DMS153 (cell line): ENCODE data around the gene ABCA5.
"Not testable (repeated sequence)": the region's sequence is repeated elsewhere in the genome, so short reads cannot be mapped to it uniquely, and the experiment has no call there.

Source experiments
- DNase-seq: peaks from one replicate; lab custom pipeline; 2025; lab: John Stamatoyannopoulos, UW

Gene ABCA5

GRCh38 chr17:69331756-69332155, 4.8 kb upstream of the ABCA5 start:
- no peak for DNase-seq

DNA sequence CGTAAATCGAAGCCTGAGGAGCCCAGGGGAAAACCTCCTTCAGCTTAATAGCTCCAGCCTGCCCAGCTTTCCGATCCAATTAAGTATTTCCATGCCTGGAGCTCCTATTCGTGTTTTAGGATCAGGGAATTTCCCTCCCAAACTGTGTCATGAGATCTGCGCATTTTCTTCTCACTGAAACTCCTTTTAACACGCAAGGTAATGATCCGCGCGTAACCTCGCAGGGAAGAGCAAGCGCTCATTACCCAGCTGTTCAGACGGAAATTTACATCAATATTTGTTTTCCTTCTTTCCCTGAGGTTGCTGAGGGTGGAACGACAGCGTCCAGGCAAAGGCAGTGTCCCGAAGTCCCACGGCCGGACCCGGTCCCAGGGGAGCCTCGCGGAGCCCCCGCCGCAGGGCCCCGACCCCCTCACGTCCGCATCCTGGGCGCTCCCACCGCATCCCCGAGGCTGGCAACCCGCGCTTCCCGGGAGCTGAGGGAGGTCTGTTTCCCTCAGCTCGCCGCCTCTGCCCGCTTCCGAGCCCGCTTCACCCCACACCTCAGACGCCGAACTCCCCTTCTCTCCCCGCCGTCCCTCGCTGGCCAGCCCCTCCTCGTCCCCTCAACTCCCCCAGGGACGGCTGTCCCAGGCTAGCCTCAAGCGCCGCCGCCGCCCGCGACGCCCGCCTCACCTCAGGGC, 415 bp downstream of the ABCA5 start:
- no peak for DNase-seq

DNA sequence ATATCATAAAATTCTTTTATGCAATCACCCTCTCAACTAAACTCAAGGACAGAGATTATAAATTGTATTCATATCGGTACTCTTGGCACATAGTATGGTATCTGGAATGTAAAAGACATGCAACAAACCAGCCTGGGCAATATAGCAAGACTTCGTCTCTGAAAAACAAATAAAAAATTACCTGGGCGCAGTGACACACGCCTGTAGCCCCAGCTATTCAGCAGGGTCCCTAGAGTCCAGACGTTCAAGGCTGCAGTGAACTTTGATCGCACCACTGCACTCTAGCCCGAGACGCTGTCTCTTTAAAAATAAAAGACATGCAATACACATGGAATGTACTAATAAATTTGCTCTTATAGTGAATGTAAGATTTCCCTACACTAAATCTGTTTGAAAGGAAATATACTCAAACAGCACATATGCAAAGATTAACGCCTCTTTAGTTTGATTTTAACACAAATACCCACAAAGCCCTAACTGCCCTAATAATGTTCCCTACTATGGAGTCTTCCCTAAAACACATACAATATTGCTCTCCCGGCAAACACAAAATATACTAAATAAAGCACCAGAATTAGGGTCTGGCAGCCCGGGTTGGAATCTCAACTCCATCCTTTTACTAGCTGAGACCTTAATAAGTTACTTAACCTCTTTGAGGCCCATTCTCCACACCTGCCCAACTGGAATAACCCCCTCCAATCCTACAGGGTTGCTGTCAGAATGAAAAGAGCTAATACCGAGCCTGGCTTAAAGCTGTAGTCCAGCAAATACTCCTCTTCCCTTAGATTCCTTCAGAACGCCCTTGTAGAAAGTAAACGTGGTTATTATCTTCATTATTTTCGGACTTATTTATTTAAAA, 1.2 kb downstream of the ABCA5 start:
- DNase-seq: no peak

- no peak for DNase-seq
Observed at GRCh38 chr17:69323806-69324205, 3.1 kb downstream of the ABCA5 start.

- DNase-seq: no peak
Observed at GRCh38 chr17:69320908-69321238, 6.1 kb downstream of the ABCA5 start.

- no peak for DNase-seq
Observed at GRCh38 chr17:69320210-69320907, 6.6 kb downstream of the ABCA5 start.

GRCh38 chr17:69317625-69318024, 9.3 kb downstream of the ABCA5 start:
- DNase-seq: no peak

- peak; percentile 94 for DNase-seq
Observed at GRCh38 chr17:69314246-69315065, 12.5 kb downstream of the ABCA5 start.

- DNase-seq: no peak
Observed at GRCh38 chr17:69305177-69305576, 21.8 kb downstream of the ABCA5 start.

GRCh38 chr17:69302682-69303081, 24.3 kb downstream of the ABCA5 start:
- no peak for DNase-seq

GRCh38 chr17:69300222-69300621, 26.7 kb downstream of the ABCA5 start:
- DNase-seq: no peak

DNA sequence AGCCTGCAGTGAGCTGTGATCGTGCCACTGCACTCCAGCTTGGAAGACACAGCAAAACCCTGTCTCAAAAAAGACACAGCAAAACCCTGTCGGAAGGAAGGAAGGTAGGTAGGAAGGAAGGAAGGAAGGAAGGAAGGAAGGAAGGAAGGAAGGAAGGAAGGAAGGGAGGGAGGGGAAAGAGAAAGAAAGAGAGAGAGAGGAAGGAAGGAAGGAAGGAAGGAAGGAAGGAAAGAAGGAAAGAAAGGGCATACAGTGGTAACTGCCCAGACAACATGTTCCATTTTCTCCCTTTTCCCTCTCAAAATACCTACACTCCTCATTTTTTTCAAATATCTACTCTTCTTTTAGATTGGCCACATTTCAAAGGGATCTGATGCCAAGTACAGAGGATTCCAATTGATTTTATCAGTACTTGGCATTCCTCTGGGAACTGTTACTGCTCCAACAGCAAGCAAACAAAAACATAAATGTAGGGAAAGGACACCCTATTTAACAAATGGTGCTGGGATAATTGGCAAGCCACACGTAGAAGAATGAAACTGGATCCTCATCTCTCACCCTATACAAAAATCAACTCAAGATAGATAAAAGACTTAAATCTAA, 28.7 kb downstream of the ABCA5 start:
- not testable (repeated sequence) for DNase-seq

- no peak for DNase-seq
Observed at GRCh38 chr17:69287168-69287567, 39.8 kb downstream of the ABCA5 start.

GRCh38 chr17:69286257-69286656, 40.7 kb downstream of the ABCA5 start:
- DNase-seq: no peak

DNA sequence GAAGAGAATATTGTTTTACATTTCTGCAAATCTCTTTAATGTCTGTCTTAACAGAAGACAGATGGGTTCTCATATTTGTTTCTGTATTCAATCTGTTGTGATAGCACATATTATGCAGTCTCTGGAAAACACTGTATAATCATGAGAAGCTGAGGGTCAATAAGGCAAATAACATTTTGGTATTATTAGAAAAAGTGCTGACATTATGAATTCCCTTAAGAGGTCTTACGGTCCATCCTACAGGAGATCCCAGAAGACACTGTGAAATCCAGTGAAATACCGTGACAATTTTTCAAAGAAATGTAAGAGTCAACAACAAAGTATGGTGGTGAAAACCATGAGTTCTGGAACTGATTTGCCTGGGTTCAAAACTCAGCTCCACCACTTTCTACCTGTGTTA, 42.3 kb downstream of the ABCA5 start:
- DNase-seq: no peak

DNA sequence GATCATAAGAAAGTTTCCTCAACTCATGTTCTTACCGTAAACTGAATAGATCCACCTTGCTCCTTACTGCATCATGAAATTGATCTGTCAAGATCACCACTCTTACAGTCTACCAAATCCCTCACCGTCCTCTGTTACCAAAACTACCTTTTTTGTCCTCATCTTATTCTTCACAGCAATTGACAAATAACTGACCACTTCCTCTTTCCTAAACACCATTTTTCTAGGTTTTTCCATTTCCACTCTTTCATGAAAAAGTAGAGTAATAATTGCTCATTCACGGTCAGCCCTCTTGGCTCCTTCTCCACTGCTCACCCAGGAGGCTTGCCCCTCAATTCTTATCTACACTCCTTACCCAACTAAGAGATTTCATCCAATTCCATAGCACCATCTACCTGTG, 44.9 kb downstream of the ABCA5 start:
- no peak for DNase-seq

- not testable (repeated sequence) for DNase-seq
Observed at GRCh38 chr17:69276279-69276678, 50.7 kb downstream of the ABCA5 start.

DNA sequence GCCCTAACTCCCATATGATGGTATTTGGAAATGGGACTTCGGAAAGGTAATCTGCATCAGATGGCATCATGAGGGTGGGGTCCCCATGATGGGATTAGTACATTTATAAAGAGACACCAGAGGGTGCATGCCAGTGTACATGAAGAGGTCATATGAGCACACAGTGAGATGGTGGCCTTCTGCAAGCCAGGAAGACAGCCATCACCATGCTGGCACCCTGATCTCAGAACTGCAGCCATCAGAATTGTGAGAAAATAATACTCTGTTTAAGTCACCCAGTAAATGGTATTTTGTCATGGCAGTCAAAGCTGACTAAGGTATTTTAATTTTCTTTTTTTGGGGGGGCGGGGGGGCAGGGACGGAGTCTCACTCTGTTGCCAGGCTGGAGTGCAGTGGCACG, 51.2 kb downstream of the ABCA5 start:
- no peak for DNase-seq

DNA sequence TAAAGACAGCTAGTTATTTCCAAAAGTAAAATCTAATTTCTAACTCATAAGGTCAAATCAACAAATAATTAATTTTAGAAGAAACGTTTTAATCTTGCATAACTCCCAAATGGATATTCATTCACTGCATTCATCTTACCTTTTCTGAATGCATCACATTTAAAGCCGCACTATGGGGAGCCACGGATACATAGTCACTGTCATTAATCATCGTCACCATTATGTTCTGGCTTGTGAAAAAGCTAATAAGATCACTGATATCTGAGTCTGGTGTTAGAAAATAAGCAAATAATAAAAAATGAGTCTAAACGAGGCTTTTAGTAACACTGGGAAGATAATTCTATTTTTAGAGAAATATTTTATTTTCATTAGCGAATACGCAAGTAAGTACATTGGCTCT, 55.9 kb downstream of the ABCA5 start:
- DNase-seq: no peak

- DNase-seq: no peak
Observed at GRCh38 chr17:69269131-69269998, 57.6 kb downstream of the ABCA5 start.

GRCh38 chr17:69268543-69269014, 58.4 kb downstream of the ABCA5 start:
- no peak for DNase-seq
